Measurements from ENCODE around the gene ITGB3BP.
"Not testable (repeated sequence)": the region's sequence is repeated elsewhere in the genome, so short reads cannot be mapped to it uniquely, and the experiment has no call there.

Gene ITGB3BP

GRCh38 chr1:63501256-63501655, 21.8 kb downstream of the ITGB3BP start:
- DNase-seq: no peak

GRCh38 chr1:63498106-63498505, 24.9 kb downstream of the ITGB3BP start:
- no peak for DNase-seq

- no peak for DNase-seq
These were observed 25.4 kb downstream of the ITGB3BP start for GRCh38 chr1:63497577-63497976.

GRCh38 chr1:63487336-63488065, 35.5 kb downstream of the ITGB3BP start:
- DNase-seq: no peak

GRCh38 chr1:63486629-63487028, 36.4 kb downstream of the ITGB3BP start:
- no peak for DNase-seq

- DNase-seq: no peak
These were observed 43.0 kb downstream of the ITGB3BP start for GRCh38 chr1:63480057-63480456.

GRCh38 chr1:63475761-63476160, 47.3 kb downstream of the ITGB3BP start:
- no peak for DNase-seq

GRCh38 chr1:63468683-63469082, 54.3 kb downstream of the ITGB3BP start:
- not testable (repeated sequence) for DNase-seq

GRCh38 chr1:63466759-63467158, 56.3 kb downstream of the ITGB3BP start:
- DNase-seq: no peak

GRCh38 chr1:63466181-63466580, 56.8 kb downstream of the ITGB3BP start:
- DNase-seq: no peak

GRCh38 chr1:63463248-63463647, 59.8 kb downstream of the ITGB3BP start:
- DNase-seq: no peak

- DNase-seq: no peak
These were observed 61.3 kb downstream of the ITGB3BP start for GRCh38 chr1:63461661-63462230.

GRCh38 chr1:63458750-63459149, 64.3 kb downstream of the ITGB3BP start:
- no peak for DNase-seq

GRCh38 chr1:63454269-63454668, 68.8 kb downstream of the ITGB3BP start:
- no peak for DNase-seq

- no peak for DNase-seq
These were observed 69.8 kb downstream of the ITGB3BP start for GRCh38 chr1:63453232-63453631.

GRCh38 chr1:63450416-63450815, 72.6 kb downstream of the ITGB3BP start:
- DNase-seq: no peak

- no peak for DNase-seq
These were observed 74.2 kb downstream of the ITGB3BP start for GRCh38 chr1:63448731-63449246.

GRCh38 chr1:63442141-63442475, 80.9 kb downstream of the ITGB3BP start:
- no peak for DNase-seq

- no peak for DNase-seq
These were observed 87.9 kb downstream of the ITGB3BP start for GRCh38 chr1:63435161-63435560.

- no peak for DNase-seq
These were observed 93.7 kb downstream of the ITGB3BP start for GRCh38 chr1:63429281-63429680.

- no peak for DNase-seq
These were observed 94.2 kb downstream of the ITGB3BP start for GRCh38 chr1:63428815-63429214.

- DNase-seq: no peak
These were observed 99.4 kb downstream of the ITGB3BP start for GRCh38 chr1:63423649-63424048.

- not testable (repeated sequence) for DNase-seq
These were observed 102.3 kb downstream of the ITGB3BP start for GRCh38 chr1:63420746-63421145.

- no peak for DNase-seq
These were observed 104.9 kb downstream of the ITGB3BP start for GRCh38 chr1:63418101-63418500.
